ENCODE measurements around the gene FLNB.
"Not testable (repeated sequence)": the region's sequence is repeated elsewhere in the genome, so short reads cannot be mapped to it uniquely, and the experiment has no call there.

The FLNB gene

GRCh38 chr3:58034738-58035523, 26.7 kb downstream of the FLNB start:
- DNase-seq = no peak

GRCh38 chr3:58035524-58036255, 27.5 kb downstream of the FLNB start:
- DNase-seq = no peak

GRCh38 chr3:58036293-58037032, 28.2 kb downstream of the FLNB start:
- DNase-seq = no peak

- no peak for DNase-seq
These were observed 29.1 kb downstream of the FLNB start for GRCh38 chr3:58037141-58037910.

GRCh38 chr3:58038675-58039292, 30.6 kb downstream of the FLNB start:
- DNase-seq = no peak

- DNase-seq = no peak
These were observed 31.4 kb downstream of the FLNB start for GRCh38 chr3:58039601-58040000.

GRCh38 chr3:58041182-58041825, 33.1 kb downstream of the FLNB start:
- no peak for DNase-seq

- DNase-seq = no peak
These were observed 33.7 kb downstream of the FLNB start for GRCh38 chr3:58041826-58042324.

- DNase-seq = no peak
These were observed 34.9 kb downstream of the FLNB start for GRCh38 chr3:58042947-58043707.

GRCh38 chr3:58043933-58044332, 35.7 kb downstream of the FLNB start:
- no peak for DNase-seq

GRCh38 chr3:58044691-58045483, 36.7 kb downstream of the FLNB start:
- no peak for DNase-seq

- DNase-seq = no peak
These were observed 39.6 kb downstream of the FLNB start for GRCh38 chr3:58047826-58048225.

- DNase-seq = no peak
These were observed 40.1 kb downstream of the FLNB start for GRCh38 chr3:58048301-58048700.

GRCh38 chr3:58049143-58049785, 41.0 kb downstream of the FLNB start:
- DNase-seq = no peak

GRCh38 chr3:58051196-58051595, 43.0 kb downstream of the FLNB start:
- no peak for DNase-seq

GRCh38 chr3:58051658-58052261, 43.5 kb downstream of the FLNB start:
- DNase-seq = not testable (repeated sequence)

- DNase-seq = no peak
These were observed 44.4 kb downstream of the FLNB start for GRCh38 chr3:58052373-58053273.

GRCh38 chr3:58054652-58055051, 46.4 kb downstream of the FLNB start:
- DNase-seq = no peak

Measured in activated T-cell treated with anti-CD3 and anti-CD28 coated beads for 4 hours (primary cell).